Measurements from ENCODE around the gene RANBP3. TPM values are rescaled to one million over a fixed set of nuclear protein-coding genes. Genes with fewer than 3 reads are reported as not detected.
"Not testable (repeated sequence)": the region's sequence is repeated elsewhere in the genome, so short reads cannot be mapped to it uniquely, and the experiment has no call there.

The RANBP3 gene
- total RNA-seq, 1 experiment from 2014 or later, result 89.2 TPM

GRCh38 chr19:5884065-5884811 is 93.7 kb downstream of the RANBP3 start:
- not testable (repeated sequence) for DNase-seq (ENCODE audit: low read depth)

GRCh38 chr19:5883157-5883873 is 94.6 kb downstream of the RANBP3 start:
- not testable (repeated sequence) for DNase-seq (ENCODE audit: low read depth)

GRCh38 chr19:5882421-5882968 is 95.4 kb downstream of the RANBP3 start:
- DNase-seq (ENCODE audit: low read depth), result no peak

GRCh38 chr19:5881543-5882299 is 96.2 kb downstream of the RANBP3 start:
- no peak for DNase-seq (ENCODE audit: low read depth)

- DNase-seq (ENCODE audit: low read depth), result no peak
Observed at GRCh38 chr19:5880604-5881078, 97.3 kb downstream of the RANBP3 start.

- DNase-seq (ENCODE audit: low read depth), result no peak
Observed at GRCh38 chr19:5880196-5880595, 97.7 kb downstream of the RANBP3 start.

GRCh38 chr19:5877882-5878281 is 100.1 kb downstream of the RANBP3 start:
- no peak for DNase-seq (ENCODE audit: low read depth)

- no peak for DNase-seq (ENCODE audit: low read depth)
Observed at GRCh38 chr19:5877427-5877826, 100.5 kb downstream of the RANBP3 start.

GRCh38 chr19:5874496-5874895 is 103.4 kb downstream of the RANBP3 start:
- DNase-seq (ENCODE audit: low read depth), result peak; percentile 64

- DNase-seq (ENCODE audit: low read depth), result no peak
Observed at GRCh38 chr19:5873617-5874199, 104.2 kb downstream of the RANBP3 start.

- no peak for DNase-seq (ENCODE audit: low read depth)
Observed at GRCh38 chr19:5870986-5871394, 107.0 kb downstream of the RANBP3 start.

GRCh38 chr19:5867201-5868136 is 110.5 kb downstream of the RANBP3 start:
- no peak for DNase-seq (ENCODE audit: low read depth)

Other genes starting within 250 kb of the RANBP3 start
- gene PRR22, start 193.4 kb downstream of the RANBP3 start, total RNA-seq (2014; rRNA removed; shearing (Covaris generic)), result 4.1 and 5.9 TPM in 2 replicates
- gene DUS3L, start 187.0 kb downstream of the RANBP3 start, total RNA-seq (2014; rRNA removed; shearing (Covaris generic)), result 56.5 and 71.8 TPM in 2 replicates
- gene NRTN, start 173.1 kb downstream of the RANBP3 start, total RNA-seq (2014; rRNA removed; shearing (Covaris generic)), result 0.53 TPM in 1 of 2 replicates, not detected in the other
- gene FUT6, start 138.4 kb downstream of the RANBP3 start, total RNA-seq (2014; rRNA removed; shearing (Covaris generic)), result not detected in 2 replicates
- gene FUT3, start 126.7 kb downstream of the RANBP3 start, total RNA-seq (2014; rRNA removed; shearing (Covaris generic)), result not detected in 2 replicates
- not detected in 2 replicates for gene FUT5, start 107.6 kb downstream of the RANBP3 start, total RNA-seq (2014; rRNA removed; shearing (Covaris generic))
- 220 and 283 TPM in 2 replicates for gene NDUFA11, start 74.3 kb downstream of the RANBP3 start, total RNA-seq (2014; rRNA removed; shearing (Covaris generic))
- gene VMAC, start 73.3 kb downstream of the RANBP3 start, total RNA-seq (2014; rRNA removed; shearing (Covaris generic)), result 0.90 and 1.3 TPM in 2 replicates
- 0.71 and 0.73 TPM in 2 replicates for gene CAPS, start 63.9 kb downstream of the RANBP3 start, total RNA-seq (2014; rRNA removed; shearing (Covaris generic))
- gene RFX2, start 132.4 kb upstream of the RANBP3 start, total RNA-seq (2014; rRNA removed; shearing (Covaris generic)), result 3.5 and 8.6 TPM in 2 replicates
- not detected in 2 replicates for gene ACSBG2, start 157.5 kb upstream of the RANBP3 start, total RNA-seq (2014; rRNA removed; shearing (Covaris generic))